ENCODE results near the gene RAPGEF2. TPM values are rescaled to one million over a fixed set of nuclear protein-coding genes. Genes with fewer than 3 reads are reported as not detected.
"Not testable (repeated sequence)": the region's sequence is repeated elsewhere in the genome, so short reads cannot be mapped to it uniquely, and the experiment has no call there.

The RAPGEF2 gene
- total RNA-seq, 1 donor from 2014 or later: 42.8 TPM

GRCh38 chr4:159150396-159150795, 47.5 kb downstream of the RAPGEF2 start:
- DNase-seq (ENCODE audit: missing footprints): peak; percentile 32
- intact Hi-C loops (cut with DNase I): no loop called here

GRCh38 chr4:159150821-159151390, 48.0 kb downstream of the RAPGEF2 start:
- no peak for ATAC-seq

More at GRCh38 chr4:159150396-159150795, 47.5 kb downstream of the RAPGEF2 start:
- no peak for ATAC-seq

GRCh38 chr4:159151689-159152088, 48.8 kb downstream of the RAPGEF2 start:
- ATAC-seq: no peak
- intact Hi-C loops (cut with DNase I): no loop called here
- no peak for DNase-seq (ENCODE audit: missing footprints)

More at GRCh38 chr4:159150821-159151390, 48.0 kb downstream of the RAPGEF2 start:
- intact Hi-C loops (cut with DNase I): no loop called here
- no peak for DNase-seq (ENCODE audit: missing footprints)

GRCh38 chr4:159152181-159152580, 49.3 kb downstream of the RAPGEF2 start:
- ATAC-seq (no peak), DNase-seq (ENCODE audit: missing footprints) (no peak)
- intact Hi-C loops (cut with DNase I): no loop called here

- intact Hi-C loops (cut with DNase I): no loop called here
- ATAC-seq (no peak), DNase-seq (ENCODE audit: missing footprints) (no peak)
Observed at GRCh38 chr4:159153669-159154068, 50.8 kb downstream of the RAPGEF2 start.

- intact Hi-C loops (cut with DNase I): loop anchor here (5.0 kb wide), 1 partner anchor 53 kb away; the partner anchor contains the start of gene RAPGEF2
- ATAC-seq: no peak
- no peak for DNase-seq (ENCODE audit: missing footprints)
Observed at GRCh38 chr4:159155119-159155518, 52.2 kb downstream of the RAPGEF2 start.

- DNase-seq (ENCODE audit: missing footprints) (no peak), ATAC-seq (no peak)
- intact Hi-C loops (cut with DNase I): loop anchor here (5.0 kb wide), 1 partner anchor 56 kb away; the partner anchor contains the start of gene RAPGEF2
Observed at GRCh38 chr4:159158083-159158617, 55.3 kb downstream of the RAPGEF2 start.

- intact Hi-C loops (cut with DNase I): loop anchor here (5.0 kb wide), 1 partner anchor 57 kb away; the partner anchor contains the start of gene RAPGEF2
- DNase-seq (ENCODE audit: missing footprints) (no peak), ATAC-seq (no peak)
Observed at GRCh38 chr4:159158985-159159384, 56.1 kb downstream of the RAPGEF2 start.

GRCh38 chr4:159159611-159160010, 56.7 kb downstream of the RAPGEF2 start:
- intact Hi-C loops (cut with DNase I): loop anchor here (5.0 kb wide), 1 partner anchor 57 kb away; the partner anchor contains the start of gene RAPGEF2

GRCh38 chr4:159160242-159160641, 57.4 kb downstream of the RAPGEF2 start:
- intact Hi-C loops (cut with DNase I): no loop called here
- no peak for ATAC-seq
- DNase-seq (ENCODE audit: missing footprints): no peak

More at GRCh38 chr4:159159611-159160010, 56.7 kb downstream of the RAPGEF2 start:
- DNase-seq (ENCODE audit: missing footprints): no peak
- no peak for ATAC-seq

- intact Hi-C loops (cut with DNase I); DNase-seq (ENCODE audit: missing footprints); ATAC-seq: not testable (repeated sequence)
Observed at GRCh38 chr4:159161436-159161835, 58.6 kb downstream of the RAPGEF2 start.

GRCh38 chr4:159162576-159162975, 59.7 kb downstream of the RAPGEF2 start:
- DNase-seq (ENCODE audit: missing footprints): no peak
- ATAC-seq: no peak
- intact Hi-C loops (cut with DNase I): no loop called here

- intact Hi-C loops (cut with DNase I): no loop called here
- DNase-seq (ENCODE audit: missing footprints): no peak
- ATAC-seq: no peak
Observed at GRCh38 chr4:159163521-159163920, 60.6 kb downstream of the RAPGEF2 start.

GRCh38 chr4:159169404-159170302, 66.8 kb downstream of the RAPGEF2 start:
- no peak for DNase-seq (ENCODE audit: missing footprints)
- ATAC-seq: no peak
- intact Hi-C loops (cut with DNase I): loop anchor here (10.0 kb wide), 1 partner anchor 125 kb away; no protein-coding TSS in a partner anchor

- no peak for DNase-seq (ENCODE audit: missing footprints)
- ATAC-seq: no peak
- intact Hi-C loops (cut with DNase I): loop anchor here (10.0 kb wide), 1 partner anchor 126 kb away; no protein-coding TSS in a partner anchor
Observed at GRCh38 chr4:159171287-159171686, 68.4 kb downstream of the RAPGEF2 start.

- no peak for ATAC-seq
- intact Hi-C loops (cut with DNase I): loop anchor here (2.0 to 10.0 kb wide), 3 partner anchors 29 to 317 kb away; no protein-coding TSS in a partner anchor
- DNase-seq (ENCODE audit: missing footprints): no peak
Observed at GRCh38 chr4:159173886-159174285, 71.0 kb downstream of the RAPGEF2 start.

- DNase-seq (ENCODE audit: missing footprints): no peak
- intact Hi-C loops (cut with DNase I): loop anchor here (2.0 to 10.0 kb wide), 5 partner anchors 28 to 442 kb away; no protein-coding TSS in a partner anchor
- ATAC-seq: no peak
Observed at GRCh38 chr4:159174645-159175084, 71.8 kb downstream of the RAPGEF2 start.

- ATAC-seq (peak; percentile 83), DNase-seq (ENCODE audit: missing footprints) (peak; percentile 67)
- intact Hi-C loops (cut with DNase I): loop anchor here (2.0 to 10.0 kb wide), 5 partner anchors 27 to 443 kb away; no protein-coding TSS in a partner anchor
Observed at GRCh38 chr4:159175085-159175988, 72.5 kb downstream of the RAPGEF2 start.
